Tibial nerve (tissue), 4 donors: ENCODE data around the gene DSTYK. TPM values are rescaled to one million over a fixed set of nuclear protein-coding genes. Genes with fewer than 3 reads are reported as not detected.

Source experiments
- DNase-seq, 2 donors: peaks; one replicate each; pipeline ENCODE4 v3.0.0-alpha.2; 2019; ENCODE audit warnings: low spot score in 2 of 2
- H3K27ac ChIP-seq, 4 donors: fragments of 200-600 bp; sonication (generic) in 3 of 4; one replicate each; pipeline ENCODE4 v1.5.1; 2017 to 2019; ENCODE audit warnings: mild to moderate bottlenecking in 1 of 4
- H3K27me3 ChIP-seq, 2 donors: fragments of 200-600 bp; sonication (generic) in 1 of 2; one replicate each; pipeline versions ENCODE4 v1.5.1 to v1.6.0; 2017 to 2019
- H3K36me3 ChIP-seq, 3 donors: fragments of 200-600 bp; sonication (generic); one replicate each; pipeline ENCODE4 v1.5.1; 2018 to 2019
- H3K4me1 ChIP-seq, 4 donors: fragments of 200-600 bp; sonication (generic) in 3 of 4; one replicate each; pipeline ENCODE4 v1.5.1; 2017 to 2019
- H3K4me3 ChIP-seq, 4 donors: fragments of 200-600 bp; sonication (generic) in 3 of 4; one replicate each; pipeline ENCODE4 v1.5.1; 2017 to 2019; ENCODE audit warnings: mild to moderate bottlenecking in 1 of 4, moderate library complexity in 1 of 4
- H3K9me3 ChIP-seq, 4 donors: fragments of 200-600 bp; sonication (generic) in 3 of 4; one replicate each; pipeline ENCODE4 v1.5.1; 2017 to 2019
- EP300 ChIP-seq, 2 donors: sonication (generic); formaldehyde crosslinking; IDR thresholded peaks; one replicate each; pipeline ENCODE4 v1.6.1; 2017; ENCODE audit warnings: antibody characterized with exemption in 2 of 2, mild to moderate bottlenecking in 1 of 2
- POLR2A ChIP-seq, 2 donors: fragments of 450-650 bp; IDR thresholded peaks; one replicate each; pipeline ENCODE4 v1.6.1; 2017; ENCODE audit warnings: antibody characterized with exemption in 2 of 2, mild to moderate bottlenecking in 2 of 2, moderate library complexity in 2 of 2
- WGBS, 2 donors: methylation state at CpG; one replicate each; pipeline ENCODE4 v1.1.5; 2018; 5-methylcytosine and 5-hydroxymethylcytosine counted together
- total RNA-seq, 4 donors: library from RNA; depleted of rRNA; stranded (reverse); fragments of >200 nt; gene quantifications; one replicate each; pipeline ENCODE4 v1.1.0, GENCODE V29; 2016
- TF ChIP-seq, protein P1 (sequence below), 5 experiments: fragments of 200-600 bp in 3 of 5; fragments of 450-650 bp in 2 of 5; sonication (generic) in 3 of 5; IDR thresholded peaks; one replicate each; pipeline ENCODE4 v1.5.1; 2016 to 2019; ENCODE audit warnings: antibody characterized with exemption in 5 of 5, mild to moderate bottlenecking in 3 of 5, moderate library complexity in 2 of 5

Gene DSTYK
- total RNA-seq, 4 donors from 2014 or later = 10.5 to 15.5 (median 14.1) TPM

GRCh38 chr1:205108464-205108863 is 103.0 kb downstream of the DSTYK start:
- TF ChIP-seq POLR2A (IDR thresholded peaks at IDR 0.05) (no peak), EP300 (IDR thresholded peaks at IDR 0.05) (no peak)
- TF ChIP-seq, protein P1, sequence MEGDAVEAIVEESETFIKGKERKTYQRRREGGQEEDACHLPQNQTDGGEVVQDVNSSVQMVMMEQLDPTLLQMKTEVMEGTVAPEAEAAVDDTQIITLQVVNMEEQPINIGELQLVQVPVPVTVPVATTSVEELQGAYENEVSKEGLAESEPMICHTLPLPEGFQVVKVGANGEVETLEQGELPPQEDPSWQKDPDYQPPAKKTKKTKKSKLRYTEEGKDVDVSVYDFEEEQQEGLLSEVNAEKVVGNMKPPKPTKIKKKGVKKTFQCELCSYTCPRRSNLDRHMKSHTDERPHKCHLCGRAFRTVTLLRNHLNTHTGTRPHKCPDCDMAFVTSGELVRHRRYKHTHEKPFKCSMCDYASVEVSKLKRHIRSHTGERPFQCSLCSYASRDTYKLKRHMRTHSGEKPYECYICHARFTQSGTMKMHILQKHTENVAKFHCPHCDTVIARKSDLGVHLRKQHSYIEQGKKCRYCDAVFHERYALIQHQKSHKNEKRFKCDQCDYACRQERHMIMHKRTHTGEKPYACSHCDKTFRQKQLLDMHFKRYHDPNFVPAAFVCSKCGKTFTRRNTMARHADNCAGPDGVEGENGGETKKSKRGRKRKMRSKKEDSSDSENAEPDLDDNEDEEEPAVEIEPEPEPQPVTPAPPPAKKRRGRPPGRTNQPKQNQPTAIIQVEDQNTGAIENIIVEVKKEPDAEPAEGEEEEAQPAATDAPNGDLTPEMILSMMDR (IDR thresholded peaks at IDR 0.05) = no peak
- peaks cover 0 to 93% (median 13%) of the 10 kb centered on the region in 3 donors for H3K36me3 ChIP-seq

DNA sequence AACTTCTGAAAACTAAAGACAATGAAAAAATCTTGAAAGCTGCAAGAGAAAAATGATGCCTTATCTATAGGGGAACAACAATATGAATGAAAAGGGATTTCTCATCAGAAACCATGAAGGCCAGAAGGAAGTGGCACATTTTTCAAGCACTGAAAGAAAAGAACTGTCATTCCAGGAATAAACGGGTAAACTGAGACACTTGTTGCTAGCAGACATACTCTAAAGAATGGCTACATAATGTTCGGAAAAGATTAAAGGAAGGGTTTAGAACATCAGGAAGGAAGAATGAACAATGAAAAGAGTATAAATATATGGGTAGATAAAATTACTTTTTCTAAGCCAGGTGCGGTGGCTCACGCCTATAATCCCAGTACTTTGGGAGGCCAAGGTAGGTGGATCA is 104.2 kb downstream of the DSTYK start:
- no peaks in the 10 kb centered on the region for H3K9me3 ChIP-seq
- WGBS, 2 donors = 93 to 97% methylated on average over 4 of the region's 4 CpGs
- TF ChIP-seq EP300 (IDR thresholded peaks at IDR 0.05) = no peak
- peaks cover 0 to 93% (median 11%) of the 10 kb centered on the region in 3 donors for H3K36me3 ChIP-seq
- no peak overlapping the region for H3K27ac ChIP-seq
- DNase-seq = no peak
- H3K4me1 ChIP-seq = no peaks in the 10 kb centered on the region
- no peak overlapping the region for H3K4me3 ChIP-seq
- H3K27me3 ChIP-seq = no peaks in the 10 kb centered on the region

More at GRCh38 chr1:205108464-205108863, 103.0 kb downstream of the DSTYK start:
- no peak for DNase-seq
- 87 to 93% methylated on average over 4 of the region's 4 CpGs for WGBS, 2 donors
- Histone ChIP-seq H3K9me3 (no peaks in the 10 kb centered on the region), H3K4me3 (no peak overlapping the region), H3K27ac (no peak overlapping the region), H3K4me1 (no peaks in the 10 kb centered on the region), H3K27me3 (no peaks in the 10 kb centered on the region)

DNA sequence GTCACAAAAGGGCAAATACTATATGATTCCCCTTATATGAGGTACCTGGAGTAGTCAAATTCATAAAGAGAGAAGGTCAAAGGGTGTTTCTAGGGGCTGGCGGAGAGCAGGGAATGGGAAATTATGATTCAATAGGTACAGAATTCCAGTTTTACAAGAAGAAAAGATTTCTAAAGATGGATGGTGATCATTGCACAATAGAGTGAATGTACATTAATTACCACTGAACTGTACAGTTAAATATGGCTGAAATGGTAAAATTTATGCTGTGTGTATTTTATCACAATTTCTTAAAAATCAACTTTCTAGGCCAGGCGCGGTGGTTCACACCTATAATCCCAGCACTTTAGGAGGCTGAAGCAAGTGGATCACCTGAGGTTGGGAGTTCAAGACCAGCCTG is 109.1 kb downstream of the DSTYK start:
- Histone ChIP-seq H3K4me3 (no peak overlapping the region), H3K27me3 (no peaks in the 10 kb centered on the region), H3K27ac (no peak overlapping the region), H3K9me3 (no peaks in the 10 kb centered on the region), H3K4me1 (no peaks in the 10 kb centered on the region), H3K36me3 (peaks cover 3 to 96% (median 27%) of the 10 kb centered on the region in 3 donors)
- TF ChIP-seq, protein P1 (IDR thresholded peaks at IDR 0.05) = no peak
- TF ChIP-seq EP300 (IDR thresholded peaks at IDR 0.05) = no peak
- no peak for TF ChIP-seq POLR2A (IDR thresholded peaks at IDR 0.05)
- no peak for DNase-seq
- WGBS, 2 donors = 96% methylated on average over 3 of the region's 3 CpGs

DNA sequence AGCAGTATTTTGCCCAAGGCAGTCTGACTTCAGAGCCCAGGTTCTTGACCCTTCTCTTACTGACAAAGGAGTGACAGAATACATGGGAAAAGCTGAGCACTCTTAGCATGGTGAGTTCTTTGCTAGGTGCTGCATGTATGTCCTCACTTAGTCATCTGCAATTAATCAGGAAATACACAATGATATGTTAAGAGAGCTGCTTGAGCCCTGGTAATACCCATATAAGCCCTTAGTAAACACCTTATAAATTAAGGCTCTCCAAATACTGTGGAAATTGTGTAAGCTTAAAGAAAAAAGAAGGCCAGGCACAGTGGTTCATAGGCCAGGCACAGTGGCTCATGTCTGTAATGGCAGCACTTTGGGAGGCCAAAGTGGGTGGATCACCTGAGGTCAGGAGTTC is 113.3 kb downstream of the DSTYK start:
- peaks cover 3 to 94% (median 39%) of the 10 kb centered on the region in 3 donors for H3K36me3 ChIP-seq
- H3K9me3 ChIP-seq = no peaks in the 10 kb centered on the region
- H3K27me3 ChIP-seq = no peaks in the 10 kb centered on the region
- DNase-seq = no peak
- H3K4me3 ChIP-seq = no peak overlapping the region
- H3K4me1 ChIP-seq = no peaks in the 10 kb centered on the region
- TF ChIP-seq, protein P1 (IDR thresholded peaks at IDR 0.05) = no peak
- TF ChIP-seq POLR2A (IDR thresholded peaks at IDR 0.05) (no peak), EP300 (IDR thresholded peaks at IDR 0.05) (no peak)
- no peak overlapping the region for H3K27ac ChIP-seq

DNA sequence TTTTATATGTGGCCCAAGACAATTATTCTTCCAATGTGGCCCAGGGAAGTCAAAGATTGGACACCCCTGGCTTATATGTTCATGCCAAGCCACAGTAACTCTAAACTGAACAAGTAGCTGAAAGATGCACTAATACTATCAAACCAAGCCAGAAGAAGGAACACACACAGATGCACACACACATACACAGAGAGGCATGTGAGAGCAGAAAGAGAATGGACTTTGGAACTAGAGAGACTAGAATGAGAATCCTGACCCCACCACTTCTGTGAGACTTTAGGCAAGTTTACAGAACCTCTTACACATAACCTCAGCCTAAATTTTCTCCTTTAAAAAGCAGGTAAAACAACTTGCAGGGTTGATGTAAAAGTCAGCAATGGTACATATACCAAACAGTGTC is 116.1 kb downstream of the DSTYK start:
- TF ChIP-seq EP300 (IDR thresholded peaks at IDR 0.05) = no peak
- TF ChIP-seq, protein P1 (IDR thresholded peaks at IDR 0.05) = no peak
- no peak overlapping the region for H3K4me3 ChIP-seq
- DNase-seq = no peak
- H3K4me1 ChIP-seq = no peaks in the 10 kb centered on the region
- H3K27me3 ChIP-seq = no peaks in the 10 kb centered on the region
- no peaks in the 10 kb centered on the region for H3K9me3 ChIP-seq
- no peak overlapping the region for H3K27ac ChIP-seq
- peaks cover 0 to 89% (median 33%) of the 10 kb centered on the region in 3 donors for H3K36me3 ChIP-seq

Other genes with a start within 250 kb of the DSTYK start
- gene CNTN2, start 168.5 kb downstream of the DSTYK start, total RNA-seq = 10 to 100 TPM in 2 of 4 donors, 1 to 10 TPM in 2; 6.1 to 22.2 (median 12.2) TPM
- 1 to 10 TPM in 2 of 4 donors, under 1 TPM in 1, not detected in 1; 0.44 to 3.6 (median 2.3) TPM for gene TMEM81, start 127.2 kb downstream of the DSTYK start, total RNA-seq
- 10 to 100 TPM; 12.5 to 18.4 (median 14.4) TPM for gene RBBP5, start 89.7 kb downstream of the DSTYK start, total RNA-seq
- gene TMCC2, start 16.2 kb upstream of the DSTYK start, total RNA-seq = 1 to 10 TPM; 2.4 to 4.8 (median 2.7) TPM
- gene NUAK2, start 110.0 kb upstream of the DSTYK start, total RNA-seq = 1 to 10 TPM in 3 of 4 donors, under 1 TPM in 1; 0.60 to 5.3 (median 2.7) TPM
- 1 to 10 TPM; 4.1 to 5.5 (median 4.6) TPM for gene KLHDC8A, start 145.2 kb upstream of the DSTYK start, total RNA-seq
- not detected for gene LEMD1, start 210.4 kb upstream of the DSTYK start, total RNA-seq
- under 1 TPM in 1 of 4 donors, not detected in 3; 0.44 TPM for gene BLACAT1, start 244.3 kb upstream of the DSTYK start, total RNA-seq